Esophagus muscularis mucosa (tissue), 4 donors: ENCODE data around the gene PHC3. TPM values are rescaled to one million over a fixed set of nuclear protein-coding genes. Genes with fewer than 3 reads are reported as not detected.

Experiments
- DNase-seq: peaks from one replicate; pipeline ENCODE4 v3.0.0-alpha.2; 2017; ENCODE audit errors: extremely low spot score
- H3K27ac ChIP-seq, 4 donors: fragments of 200-600 bp; sonication (generic); replicated peaks in 1 of 4; 1 replicate in 3 of 4; 2 replicates in 1 of 4; pipeline ENCODE4 v1.5.1; 2016 to 2019; ENCODE audit warnings: mild to moderate bottlenecking in 1 of 4
- H3K27me3 ChIP-seq, 4 donors: fragments of 200-600 bp; sonication (generic); one replicate each; pipeline versions ENCODE4 v1.5.1 to v1.6.0; 2016 to 2019
- H3K36me3 ChIP-seq, 4 donors: fragments of 200-600 bp; sonication (generic); one replicate each; pipeline ENCODE4 v1.5.1; 2016 to 2019
- H3K4me1 ChIP-seq, 4 donors: fragments of 200-600 bp; sonication (generic); one replicate each; pipeline ENCODE4 v1.5.1; 2016 to 2019
- H3K4me3 ChIP-seq, 4 donors: fragments of 200-600 bp; sonication (generic); 1 replicate in 2 of 4; 2 replicates in 2 of 4; pipeline ENCODE4 v1.5.1; 2016 to 2019; ENCODE audit warnings: mild to moderate bottlenecking in 4 of 4, moderate library complexity in 1 of 4
- H3K9me3 ChIP-seq, 4 donors: fragments of 200-600 bp; sonication (generic); 1 replicate in 3 of 4; 2 replicates in 1 of 4; pipeline ENCODE4 v1.5.1; 2016 to 2019
- CTCF ChIP-seq, 3 experiments: fragments of 200-600 bp in 2 of 3; fragments of 450-650 bp in 1 of 3; sonication (generic) in 2 of 3; IDR thresholded peaks; one replicate each; pipeline ENCODE4 v1.5.1; 2017 to 2019; ENCODE audit warnings: antibody characterized with exemption in 3 of 3, mild to moderate bottlenecking in 2 of 3, moderate library complexity in 1 of 3
- EP300 ChIP-seq: sonication (generic); formaldehyde crosslinking; IDR thresholded peaks from one replicate; pipeline ENCODE4 v1.6.1; 2017; ENCODE audit warnings: antibody characterized with exemption
- POLR2A ChIP-seq: fragments of 450-650 bp; IDR thresholded peaks from one replicate; pipeline ENCODE4 v1.6.1; 2017; ENCODE audit warnings: antibody characterized with exemption, moderate library complexity, mild to moderate bottlenecking, low read depth
- POLR2AphosphoS5 ChIP-seq, 2 donors: sonication (generic); formaldehyde crosslinking; IDR thresholded peaks; one replicate each; pipeline ENCODE4 v1.6.1; 2017; ENCODE audit warnings: antibody characterized with exemption in 2 of 2
- WGBS: methylation state at CpG from one replicate; pipeline ENCODE4 v1.1.5; 2018; 5-methylcytosine and 5-hydroxymethylcytosine counted together
- intact Hi-C: fragments of 100-400 bp; cut with DNase I; formaldehyde crosslinking; loops from one replicate; pipeline ENCODE4 v1.15.1; 2023
- total RNA-seq, 4 donors: library from RNA; depleted of rRNA; stranded (reverse); fragments of >200 nt; gene quantifications; one replicate each; pipeline versions ENCODE4 v1.1.0 to v1.2.1, GENCODE V29; 2016

PHC3 gene
- total RNA-seq, 4 donors from 2014 or later: 53.7 to 83.1 (median 70.8) TPM

- no peaks in the 10 kb centered on the region for H3K4me1 ChIP-seq
- H3K36me3 ChIP-seq: no peaks in the 10 kb centered on the region
- no peak for DNase-seq
- H3K4me3 ChIP-seq: no peak overlapping the region
- 78% methylated on average over 1 of the region's 1 CpG for WGBS
- TF ChIP-seq EP300: no peak
- no peak for TF ChIP-seq CTCF (IDR thresholded peaks at IDR 0.05)
- TF ChIP-seq POLR2A: no peak
- no peak for TF ChIP-seq POLR2AphosphoS5 (IDR thresholded peaks at IDR 0.05)
- intact Hi-C loops: no loop called here
- H3K27me3 ChIP-seq: no peaks in the 10 kb centered on the region
- no peak overlapping the region for H3K27ac ChIP-seq
- H3K9me3 ChIP-seq: no peaks in the 10 kb centered on the region
These were observed 122.1 kb downstream of the PHC3 start for GRCh38 chr3:170059447-170059846.

- WGBS: 76% methylated on average over 6 of the region's 6 CpGs
- intact Hi-C loops: no loop called here
- Histone ChIP-seq H3K36me3 (no peaks in the 10 kb centered on the region), H3K27ac (no peak overlapping the region), H3K27me3 (no peaks in the 10 kb centered on the region), H3K9me3 (no peaks in the 10 kb centered on the region), H3K4me3 (no peak overlapping the region), H3K4me1 (no peaks in the 10 kb centered on the region)
- DNase-seq: no peak
- TF ChIP-seq POLR2AphosphoS5 (IDR thresholded peaks at IDR 0.05) (no peak), CTCF (IDR thresholded peaks at IDR 0.05) (no peak), EP300 (no peak), POLR2A (no peak)
These were observed 123.4 kb downstream of the PHC3 start for GRCh38 chr3:170058127-170058526.

- Histone ChIP-seq H3K27ac (no peak overlapping the region), H3K36me3 (no peaks in the 10 kb centered on the region), H3K4me3 (no peak overlapping the region), H3K27me3 (no peaks in the 10 kb centered on the region), H3K4me1 (no peaks in the 10 kb centered on the region), H3K9me3 (no peaks in the 10 kb centered on the region)
- 87% methylated on average over 3 of the region's 3 CpGs for WGBS
- no peak for DNase-seq
- TF ChIP-seq POLR2A: no peak
- no peak for TF ChIP-seq EP300
- no peak for TF ChIP-seq CTCF (IDR thresholded peaks at IDR 0.05)
- no peak for TF ChIP-seq POLR2AphosphoS5 (IDR thresholded peaks at IDR 0.05)
- intact Hi-C loops: no loop called here
These were observed 124.0 kb downstream of the PHC3 start for GRCh38 chr3:170057550-170057949.

- no peaks in the 10 kb centered on the region for H3K27me3 ChIP-seq
- no peaks in the 10 kb centered on the region for H3K4me1 ChIP-seq
- TF ChIP-seq EP300 (no peak), CTCF (IDR thresholded peaks at IDR 0.05) (no peak), POLR2A (no peak), POLR2AphosphoS5 (IDR thresholded peaks at IDR 0.05) (no peak)
- H3K27ac ChIP-seq: no peak overlapping the region
- WGBS: 85% methylated on average over 3 of the region's 3 CpGs
- intact Hi-C loops: no loop called here
- no peaks in the 10 kb centered on the region for H3K36me3 ChIP-seq
- no peak overlapping the region for H3K4me3 ChIP-seq
- H3K9me3 ChIP-seq: no peaks in the 10 kb centered on the region
- DNase-seq: no peak
These were observed 124.7 kb downstream of the PHC3 start for GRCh38 chr3:170056710-170057454.

GRCh38 chr3:170055209-170055608 lies 126.3 kb downstream of the PHC3 start:
- no peak for DNase-seq
- Histone ChIP-seq H3K4me1 (no peaks in the 10 kb centered on the region), H3K9me3 (no peaks in the 10 kb centered on the region), H3K27ac (no peak overlapping the region), H3K27me3 (no peaks in the 10 kb centered on the region), H3K4me3 (no peak overlapping the region), H3K36me3 (no peaks in the 10 kb centered on the region)
- intact Hi-C loops: no loop called here
- TF ChIP-seq CTCF (IDR thresholded peaks at IDR 0.05) (no peak), POLR2AphosphoS5 (IDR thresholded peaks at IDR 0.05) (no peak), POLR2A (no peak), EP300 (no peak)
- whole genome bisulfite sequencing: 87% methylated on average over 5 of the region's 5 CpGs
